ENCODE results near the gene ORM1.

ORM1 gene

GRCh38 chr9:114367772-114368569 is 45.1 kb downstream of the ORM1 start:
- DNase-seq: no peak

GRCh38 chr9:114369216-114370130 is 46.6 kb downstream of the ORM1 start:
- no peak for DNase-seq

- no peak for DNase-seq
Observed at GRCh38 chr9:114370251-114370967, 47.5 kb downstream of the ORM1 start.

DNA sequence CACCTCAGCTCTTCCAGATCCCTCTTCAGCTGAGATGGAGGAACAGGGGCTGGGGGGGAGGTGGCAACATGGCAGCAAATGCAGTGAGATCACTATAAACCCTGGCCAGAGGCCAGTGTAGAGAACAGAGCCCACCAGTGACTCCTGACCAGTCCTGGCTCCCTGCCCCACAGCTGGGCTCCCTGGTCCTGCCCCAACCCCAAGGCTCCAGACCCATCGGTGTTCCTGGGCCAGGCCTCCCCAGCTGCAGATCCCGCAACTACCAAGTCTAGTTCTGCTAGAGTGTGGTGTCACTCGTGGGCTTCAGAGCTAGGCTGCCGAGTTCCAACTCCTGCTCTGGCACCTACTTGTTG is 48.0 kb downstream of the ORM1 start:
- DNase-seq: no peak

DNA sequence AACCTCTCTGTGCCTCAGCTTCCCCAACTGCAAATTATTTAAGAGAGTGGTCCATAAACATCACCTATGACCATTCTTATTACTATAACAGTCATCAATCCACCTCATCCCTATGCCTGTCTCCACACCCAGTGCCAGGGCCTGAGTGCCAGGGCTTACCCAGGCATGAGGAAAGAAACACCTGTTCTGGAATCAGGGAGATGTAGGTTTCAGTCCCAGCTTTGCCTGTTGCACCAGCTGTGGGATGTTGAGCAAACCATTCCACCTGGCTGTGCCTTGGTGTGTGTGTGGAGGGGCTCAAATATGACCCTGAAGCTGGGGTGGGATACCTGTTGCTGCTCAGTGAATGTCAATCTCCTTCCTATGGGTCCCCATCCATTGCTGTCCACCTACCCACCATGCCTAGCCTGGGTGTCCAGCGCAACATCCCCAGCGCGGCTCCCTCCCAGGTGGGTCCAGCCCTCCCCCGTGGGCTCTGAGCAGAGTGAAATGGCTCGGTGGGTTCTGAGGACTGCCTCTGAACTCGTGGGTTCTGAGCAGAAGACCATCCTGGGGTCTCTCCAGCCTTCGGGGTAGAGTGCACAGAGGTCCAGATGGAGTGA is 48.5 kb downstream of the ORM1 start:
- DNase-seq: no peak

GRCh38 chr9:114371973-114372917 is 49.3 kb downstream of the ORM1 start:
- no peak for DNase-seq

- DNase-seq: peak; percentile 91
Observed at GRCh38 chr9:114372921-114373448, 50.1 kb downstream of the ORM1 start.

GRCh38 chr9:114373960-114374730 is 51.2 kb downstream of the ORM1 start:
- DNase-seq: no peak

GRCh38 chr9:114374936-114375335 is 52.0 kb downstream of the ORM1 start:
- no peak for DNase-seq

GRCh38 chr9:114375386-114376175 is 52.7 kb downstream of the ORM1 start:
- no peak for DNase-seq
